Sciatic nerve (tissue), 2 donors: Measurements from ENCODE around the gene SPC24. TPM values are rescaled to one million over a fixed set of nuclear protein-coding genes. Genes with fewer than 3 reads are reported as not detected.
"Not testable (repeated sequence)": the region's sequence is repeated elsewhere in the genome, so short reads cannot be mapped to it uniquely, and the experiment has no call there.

ENCODE experiments used
- ATAC-seq: fragments of 200-7000 bp; cut with Tn5 transposase; one replicate; pipeline ENCODE4 v1.9.1; 2020; ENCODE audit warnings: mild to moderate bottlenecking, moderate library complexity
- DNase-seq: peaks from one replicate; pipeline ENCODE4 v3.0.0-alpha.2; 2020; ENCODE audit warnings: low spot score
- intact Hi-C: fragments of 100-400 bp; cut with DNase I; formaldehyde crosslinking; loops from one replicate; pipeline ENCODE4 v1.14.2; 2022
- total RNA-seq: library from RNA; stranded (reverse); fragmentation: NEBNext Ultra II Directional; extraction: Animal tissue kit (Norgen Biotek cat#: 25700); gene quantifications from one replicate; pipeline ENCODE4 v1.2.1, GENCODE V29; 2021
- donor health status: DM: no; HTN: no; CAD: no.
- donor health status: DM: no; HTN: no; CAD: no.

The SPC24 gene
- total RNA-seq, 1 donor from 2014 or later = 1.3 TPM

DNA sequence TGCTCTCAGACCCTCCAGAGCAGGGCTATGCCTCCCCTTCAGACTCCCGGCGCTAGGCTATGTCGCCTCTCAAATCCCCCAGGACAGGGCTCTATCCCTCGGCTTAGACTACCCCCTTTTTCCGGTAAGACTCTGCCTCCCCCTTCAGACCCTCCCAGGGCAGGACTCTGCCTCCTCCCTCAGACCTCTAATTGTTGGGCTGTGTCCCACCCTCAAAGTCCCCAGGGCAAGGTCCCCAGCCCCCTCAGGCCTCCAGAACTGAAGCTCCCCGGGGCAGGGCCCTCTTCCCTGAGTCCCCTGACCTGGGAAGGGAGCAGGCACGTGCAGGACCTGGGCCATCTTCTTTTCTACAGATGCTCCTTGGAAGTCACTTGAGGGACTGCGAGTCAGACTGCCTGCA, 38.6 kb upstream of the SPC24 start:
- intact Hi-C loops = no loop called here
- ATAC-seq = no peak

DNA sequence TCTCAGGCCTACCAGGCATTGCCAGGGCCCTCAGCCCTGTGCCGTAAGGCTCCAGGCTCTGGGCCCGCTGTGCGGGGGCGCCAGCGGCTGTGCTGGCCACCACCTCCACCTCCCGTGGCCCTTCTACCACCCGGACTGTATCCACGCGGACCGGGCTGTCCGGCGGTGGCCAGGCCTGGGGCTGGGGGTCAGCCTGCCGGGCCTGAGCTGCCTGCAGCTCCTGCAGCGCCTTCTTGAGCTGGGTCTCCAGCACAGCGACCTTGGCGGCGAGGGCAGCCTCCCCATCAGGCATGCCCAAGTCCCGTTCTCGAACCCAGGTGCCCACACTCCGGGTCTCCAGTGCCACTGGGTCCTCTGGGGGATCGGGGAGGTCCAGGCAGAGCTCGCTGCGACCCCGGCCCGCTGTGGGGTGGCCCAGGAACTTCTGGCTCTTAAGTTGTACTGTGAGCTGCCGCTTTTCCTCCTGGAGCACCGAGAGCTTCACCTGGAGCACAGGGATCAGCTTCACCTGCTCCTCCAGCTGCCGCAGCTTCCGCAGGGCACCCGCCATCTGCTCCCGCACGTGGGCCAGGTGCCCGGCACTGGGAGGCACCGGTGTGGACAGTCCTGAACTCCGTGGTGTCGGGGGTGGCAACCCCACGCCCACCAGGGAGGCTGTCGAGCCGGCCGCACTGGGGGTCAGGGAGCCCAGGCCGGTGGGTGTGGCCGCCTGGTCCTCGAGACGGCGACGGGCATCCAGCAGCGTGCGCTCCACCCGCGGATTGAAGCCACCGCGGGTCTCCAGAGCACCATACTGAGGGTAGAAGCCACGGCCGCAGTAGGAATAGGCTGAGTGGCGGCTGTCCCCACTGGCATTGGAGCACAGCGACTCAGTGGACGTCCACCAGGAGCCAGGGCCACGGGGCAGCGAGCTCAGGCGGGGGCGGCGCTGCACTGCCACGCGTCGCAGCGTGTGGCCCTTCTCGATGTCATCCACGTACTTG, 37.7 kb upstream of the SPC24 start:
- intact Hi-C loops = no loop called here
- DNase-seq (no peak), ATAC-seq (no peak)

More for the DNA sequence above, 38.6 kb upstream of the SPC24 start:
- no peak for DNase-seq

DNA sequence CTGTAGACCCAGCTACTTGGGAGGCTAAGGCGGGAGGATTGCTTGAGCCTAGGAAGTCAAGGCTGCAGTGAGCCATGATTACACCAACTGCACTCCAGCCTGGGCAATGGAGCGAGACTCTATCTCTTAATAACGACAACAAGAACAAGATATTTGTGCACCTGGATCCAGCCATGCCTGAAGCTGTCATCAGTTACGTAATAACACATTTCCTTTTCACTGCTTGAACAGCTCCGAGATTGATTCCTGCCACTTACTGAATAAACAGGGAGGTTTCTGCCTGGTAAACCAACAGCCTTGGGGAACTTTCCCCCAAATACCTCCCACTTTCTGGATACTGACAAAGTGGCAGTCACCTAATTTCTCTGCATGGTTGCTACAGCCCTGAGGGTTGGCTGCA, 36.4 kb upstream of the SPC24 start:
- intact Hi-C loops = no loop called here
- DNase-seq (no peak), ATAC-seq (no peak)

DNA sequence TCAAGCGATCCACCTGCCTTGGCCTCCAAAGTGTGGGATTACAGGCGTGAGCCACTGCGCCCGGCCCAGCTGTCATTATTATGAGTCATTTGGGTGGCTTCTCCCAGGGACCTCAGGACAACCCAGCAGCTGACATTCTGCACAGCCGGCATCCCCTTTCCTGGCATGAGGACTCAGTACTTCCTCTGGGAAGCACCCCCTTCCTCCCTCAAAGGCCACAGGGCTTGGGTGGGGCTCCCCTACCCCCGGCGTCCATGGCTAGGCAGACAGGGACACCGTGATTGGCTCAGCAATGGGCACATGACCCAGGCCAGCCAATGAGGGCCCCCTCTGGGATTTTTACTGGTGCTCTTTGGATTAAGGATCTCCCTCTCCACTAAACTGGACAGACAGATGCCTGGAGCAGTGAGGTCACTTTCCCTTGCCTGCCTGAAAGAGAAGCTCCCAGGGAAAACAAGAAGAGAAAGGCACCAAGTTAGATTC, 35.7 kb upstream of the SPC24 start:
- DNase-seq = no peak
- intact Hi-C loops = no loop called here
- peak; percentile 62 for ATAC-seq

DNA sequence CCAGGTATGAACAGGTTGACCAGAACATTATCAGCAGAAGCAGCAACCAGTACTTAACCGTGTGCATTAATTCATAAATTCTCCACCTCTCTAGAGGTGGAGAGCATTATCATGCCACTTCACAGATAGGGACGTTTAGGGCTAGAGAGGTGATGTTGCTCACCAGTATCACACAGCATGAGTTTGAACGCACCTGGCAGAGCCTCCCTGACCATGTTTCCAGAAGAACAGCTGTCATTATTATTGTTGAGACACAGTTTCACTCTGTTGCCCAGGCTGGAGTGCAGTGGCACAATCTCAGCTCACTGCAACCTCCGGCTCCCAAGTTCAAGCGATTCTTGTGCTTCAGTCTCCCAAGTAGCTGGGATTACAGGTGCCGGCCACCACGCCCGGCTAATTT, 34.9 kb upstream of the SPC24 start:
- DNase-seq = no peak

GRCh38 chr19:11187441-11187840, 31.9 kb upstream of the SPC24 start:
- ATAC-seq (no peak), DNase-seq (no peak)
- intact Hi-C loops = no loop called here

More for the DNA sequence above, 34.9 kb upstream of the SPC24 start:
- ATAC-seq = no peak
- intact Hi-C loops = no loop called here

GRCh38 chr19:11182994-11183393, 27.4 kb upstream of the SPC24 start:
- ATAC-seq (no peak), DNase-seq (no peak)
- intact Hi-C loops = no loop called here

- DNase-seq (no peak), ATAC-seq (no peak)
- intact Hi-C loops = no loop called here
These were observed 25.9 kb upstream of the SPC24 start for GRCh38 chr19:11181488-11181887.

DNA sequence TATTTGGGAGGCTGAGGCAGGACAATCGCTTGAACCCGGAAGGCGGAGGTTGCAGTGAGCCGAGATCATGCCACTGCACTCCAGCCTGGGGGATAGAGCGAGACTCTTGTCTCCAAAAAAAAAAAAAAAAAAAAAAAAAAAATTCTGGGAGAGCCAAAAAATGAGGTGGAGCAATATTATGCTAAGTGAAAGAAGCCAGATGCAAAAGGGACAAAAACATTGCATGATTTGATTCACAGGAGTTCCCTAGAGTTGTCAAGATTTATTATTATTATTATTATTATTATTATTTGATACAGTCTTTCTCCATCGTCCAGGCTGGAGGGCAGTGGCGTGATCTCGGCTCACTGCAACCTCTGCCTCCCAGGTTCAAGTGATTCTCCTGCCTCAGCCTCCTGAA, 25.4 kb upstream of the SPC24 start:
- DNase-seq, intact Hi-C loops: not testable (repeated sequence)
- peak; percentile 33 for ATAC-seq

DNA sequence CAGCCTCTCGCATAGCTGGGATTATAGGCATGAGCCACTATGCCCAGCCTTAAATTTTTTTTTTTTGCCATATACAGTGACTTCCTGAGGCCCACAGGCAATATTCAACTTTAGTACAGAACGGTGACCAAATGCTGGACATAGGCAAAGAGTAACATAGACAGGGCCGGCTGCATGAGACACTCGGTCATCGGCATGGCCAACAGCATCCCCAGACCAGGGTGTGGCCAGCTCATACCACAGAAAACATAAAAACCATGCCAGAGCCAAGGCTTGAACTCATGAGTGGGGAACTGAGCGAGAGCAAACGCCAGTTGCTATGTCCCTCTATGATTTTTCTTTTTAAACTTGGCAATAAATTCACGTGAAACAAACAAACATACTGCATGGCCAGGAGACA, 24.8 kb upstream of the SPC24 start:
- ATAC-seq = peak; percentile 53
- intact Hi-C loops = no loop called here
- DNase-seq = no peak

GRCh38 chr19:11179716-11180297, 24.2 kb upstream of the SPC24 start:
- DNase-seq (no peak), ATAC-seq (no peak)
- intact Hi-C loops = no loop called here

DNA sequence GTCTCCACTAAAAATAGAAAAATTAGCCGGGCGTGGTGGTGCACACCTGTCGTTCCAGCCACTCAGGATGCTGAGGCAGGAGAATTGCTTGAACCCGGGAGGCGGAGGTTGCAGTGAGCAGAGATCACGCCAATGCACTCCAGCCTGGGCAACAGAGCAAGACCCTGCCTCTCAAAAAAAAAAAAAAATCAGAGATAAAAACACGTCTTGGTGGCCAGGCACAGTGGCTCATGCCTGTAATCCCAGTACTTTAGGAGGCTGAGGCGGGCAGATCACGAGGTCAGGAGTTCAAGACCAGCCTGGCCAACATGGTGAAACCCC, 23.5 kb upstream of the SPC24 start:
- intact Hi-C loops, ATAC-seq, DNase-seq: not testable (repeated sequence)

GRCh38 chr19:11177592-11177991, 22.0 kb upstream of the SPC24 start:
- DNase-seq (no peak), ATAC-seq (no peak)
- intact Hi-C loops = no loop called here

- DNase-seq (no peak), ATAC-seq (no peak)
- intact Hi-C loops = no loop called here
These were observed 21.0 kb upstream of the SPC24 start for GRCh38 chr19:11176466-11177193.

DNA sequence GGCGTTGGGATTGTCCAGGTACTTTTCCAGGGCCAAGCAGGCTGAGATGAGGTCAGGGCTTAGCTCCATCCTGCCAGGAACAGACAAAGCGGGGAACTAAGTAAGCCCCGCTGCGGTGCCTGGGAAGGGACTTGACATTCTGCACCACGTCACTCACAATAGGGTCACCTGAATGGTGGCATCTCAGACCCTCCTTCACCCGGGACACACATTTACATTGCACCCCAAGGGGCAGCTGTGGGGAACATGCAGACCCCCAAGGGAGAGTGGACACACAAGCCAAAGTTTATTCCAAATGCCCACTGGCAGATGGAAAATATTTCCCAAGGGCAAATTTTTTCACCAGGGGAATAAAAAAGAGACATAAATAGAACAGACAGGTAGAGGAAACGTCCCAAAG, 20.3 kb upstream of the SPC24 start:
- intact Hi-C loops = no loop called here
- no peak for ATAC-seq
- no peak for DNase-seq

DNA sequence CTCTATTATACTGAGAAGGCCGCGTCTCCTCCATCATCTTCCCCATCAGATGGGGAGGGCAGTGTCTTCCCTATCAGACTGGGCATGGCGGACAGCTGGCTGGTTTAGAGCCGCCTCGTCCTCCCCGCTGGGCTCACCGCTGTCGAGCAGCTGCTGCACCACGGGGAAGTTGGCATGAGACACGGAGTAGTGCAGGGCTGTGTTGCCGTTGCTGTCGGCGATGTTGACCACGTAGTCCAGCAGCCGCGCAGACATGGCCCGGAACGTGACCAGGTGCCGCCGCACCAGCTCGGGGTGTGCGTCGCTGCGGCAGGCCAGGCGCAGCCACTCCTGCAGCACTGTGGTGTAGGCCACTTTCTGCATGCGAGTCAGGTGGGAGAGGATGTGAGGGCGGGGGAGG, 18.8 kb upstream of the SPC24 start:
- no peak for DNase-seq
- no peak for ATAC-seq
- intact Hi-C loops = no loop called here

DNA sequence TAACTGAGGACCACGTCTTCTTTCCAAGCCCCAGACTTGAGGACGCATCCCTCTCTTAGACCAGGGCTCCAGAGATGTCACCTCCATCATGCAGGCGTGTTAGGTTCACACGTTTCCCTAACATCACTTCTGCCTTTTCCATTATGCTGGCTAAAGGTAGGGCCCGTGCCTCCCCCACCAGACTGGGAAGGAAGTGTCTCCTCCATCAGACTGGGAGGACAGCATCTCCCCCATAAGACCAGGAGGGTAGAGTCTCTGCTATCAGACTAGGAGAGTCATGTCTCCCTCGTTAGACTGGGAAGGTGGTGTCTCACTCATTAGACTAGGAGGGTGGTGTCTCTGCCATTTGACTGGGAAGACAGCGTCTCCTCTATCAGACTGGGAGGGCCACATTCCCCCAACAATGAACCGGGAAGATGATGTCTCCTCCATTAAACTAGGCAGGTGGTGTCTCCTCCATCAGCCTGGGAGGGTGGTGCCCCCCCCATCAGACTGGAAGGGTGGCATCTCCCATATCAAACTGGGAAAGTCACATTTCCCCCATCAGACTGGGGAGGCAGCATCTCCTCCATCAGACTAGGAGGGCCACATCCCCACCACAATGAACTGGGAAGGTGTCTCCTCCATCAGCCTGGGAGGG, 18.1 kb upstream of the SPC24 start:
- DNase-seq = no peak

DNA sequence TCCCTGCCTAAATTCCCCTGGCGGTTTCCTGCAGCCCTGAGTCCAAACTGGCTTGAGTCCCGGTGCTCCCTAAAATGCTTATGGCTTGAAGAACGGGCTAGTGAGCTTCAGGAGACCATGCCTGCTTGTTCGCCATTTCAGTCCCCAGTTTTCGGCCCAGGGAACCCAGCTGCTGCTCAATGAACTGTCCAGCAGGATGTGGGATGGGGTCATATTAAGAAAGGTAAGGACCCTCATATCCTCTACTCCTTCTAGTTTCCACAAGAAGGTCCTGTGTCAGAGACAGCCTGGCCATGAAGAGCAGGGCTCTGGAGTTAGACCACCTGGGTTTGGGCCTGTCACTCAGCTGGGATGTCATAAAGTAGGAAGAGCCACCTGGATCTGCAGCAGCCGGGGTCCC, 17.0 kb upstream of the SPC24 start:
- DNase-seq (no peak), ATAC-seq (no peak)
- intact Hi-C loops = no loop called here

More for the DNA sequence above, 18.1 kb upstream of the SPC24 start:
- ATAC-seq = no peak
- intact Hi-C loops = no loop called here

- DNase-seq = no peak
- no peak for ATAC-seq
- intact Hi-C loops = no loop called here
These were observed 15.6 kb upstream of the SPC24 start for GRCh38 chr19:11171144-11171543.
